ENCODE data around the gene COL4A6.

COL4A6 gene

GRCh38 chrX:108148524-108148923, 289.7 kb downstream of the COL4A6 start:
- DNase-seq: no peak

GRCh38 chrX:108138814-108139702, 299.2 kb downstream of the COL4A6 start:
- DNase-seq: no peak

- DNase-seq: no peak
Observed at GRCh38 chrX:108134724-108135123, 303.5 kb downstream of the COL4A6 start.

- no peak for DNase-seq
Observed at GRCh38 chrX:108132876-108133275, 305.3 kb downstream of the COL4A6 start.

GRCh38 chrX:108132034-108132433, 306.2 kb downstream of the COL4A6 start:
- DNase-seq: no peak

GRCh38 chrX:108131471-108131870, 306.8 kb downstream of the COL4A6 start:
- DNase-seq: no peak

- DNase-seq: no peak
Observed at GRCh38 chrX:108130889-108131288, 307.3 kb downstream of the COL4A6 start.

GRCh38 chrX:108127152-108127551, 311.1 kb downstream of the COL4A6 start:
- DNase-seq: no peak

GRCh38 chrX:108126661-108127060, 311.6 kb downstream of the COL4A6 start:
- no peak for DNase-seq

- DNase-seq: no peak
Observed at GRCh38 chrX:108123591-108124366, 314.4 kb downstream of the COL4A6 start.

- DNase-seq: no peak
Observed at GRCh38 chrX:108122748-108123147, 315.5 kb downstream of the COL4A6 start.

GRCh38 chrX:108121291-108121690, 316.9 kb downstream of the COL4A6 start:
- DNase-seq: no peak

GRCh38 chrX:108117988-108118387, 320.2 kb downstream of the COL4A6 start:
- DNase-seq: no peak

- no peak for DNase-seq
Observed at GRCh38 chrX:108114541-108114940, 323.7 kb downstream of the COL4A6 start.

All from CD4-positive, alpha-beta T cell treated with Interleukin-15 for 1 hour (primary cell).